HG03097 (cell line): ENCODE measurements around the gene EMX1.

Source experiments
- ATAC-seq: cut with Tn5 transposase; IDR thresholded peaks from one replicate; pipeline ENCODE4 v1.9.1; 2021; ENCODE audit not compliant: unreplicated experiment, low FRiP score

The EMX1 gene

GRCh38 chr2:72940786-72941185 is 23.5 kb downstream of the EMX1 start:
- no peak for ATAC-seq

DNA sequence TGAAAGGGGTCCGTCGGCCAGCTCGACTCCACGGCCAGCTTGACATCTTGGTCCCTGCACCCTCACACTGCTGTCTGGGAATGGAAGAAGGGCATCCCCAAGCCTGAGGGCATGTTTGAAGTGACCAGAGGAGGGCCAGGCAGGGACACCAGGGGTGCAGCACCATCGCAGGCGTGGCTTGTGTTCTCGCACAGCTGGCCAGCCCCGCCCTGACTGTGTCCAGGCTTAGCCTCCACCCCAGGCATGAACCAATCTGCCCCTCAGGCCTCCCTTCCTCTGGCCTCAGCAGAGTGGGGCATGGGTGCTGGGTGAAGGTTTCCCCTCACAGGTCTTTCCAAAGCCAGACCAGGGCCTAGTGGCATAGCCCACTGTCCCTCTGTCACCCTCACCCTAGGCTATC is 25.0 kb downstream of the EMX1 start:
- ATAC-seq = no peak

- no peak for ATAC-seq
Measured at GRCh38 chr2:72942881-72943418, 25.6 kb downstream of the EMX1 start.

- no peak for ATAC-seq
Measured at GRCh38 chr2:72943540-72944395, 26.4 kb downstream of the EMX1 start.

GRCh38 chr2:72944804-72945449 is 27.6 kb downstream of the EMX1 start:
- no peak for ATAC-seq

DNA sequence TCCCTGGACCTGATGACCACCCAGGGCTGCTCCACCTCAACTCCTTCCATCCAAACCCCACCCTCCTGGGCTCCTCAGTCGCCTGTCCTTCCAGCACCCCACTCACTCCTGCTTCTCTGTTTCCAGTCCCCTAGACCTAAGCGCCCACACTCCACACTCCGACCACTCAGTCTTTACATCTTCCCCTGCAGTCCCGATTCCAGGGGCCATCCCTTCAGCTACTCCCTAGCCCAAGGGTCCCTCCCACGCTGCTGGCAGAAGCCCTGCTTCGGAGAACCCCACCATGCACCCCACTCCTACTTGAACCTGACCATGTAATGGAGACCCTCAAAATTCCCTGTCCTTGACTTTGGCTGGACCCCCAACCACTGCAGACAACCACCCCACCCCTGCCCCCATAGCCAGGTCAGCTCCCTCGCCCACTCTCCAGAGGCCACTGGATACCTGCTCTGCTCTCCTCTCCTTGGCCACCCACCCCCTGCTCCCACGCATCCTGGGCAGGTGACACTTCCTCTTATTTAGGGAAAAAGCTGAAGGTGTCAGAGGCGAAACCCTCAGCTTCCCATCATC is 28.2 kb downstream of the EMX1 start:
- ATAC-seq = no peak

GRCh38 chr2:72946466-72946865 is 29.1 kb downstream of the EMX1 start:
- no peak for ATAC-seq

DNA sequence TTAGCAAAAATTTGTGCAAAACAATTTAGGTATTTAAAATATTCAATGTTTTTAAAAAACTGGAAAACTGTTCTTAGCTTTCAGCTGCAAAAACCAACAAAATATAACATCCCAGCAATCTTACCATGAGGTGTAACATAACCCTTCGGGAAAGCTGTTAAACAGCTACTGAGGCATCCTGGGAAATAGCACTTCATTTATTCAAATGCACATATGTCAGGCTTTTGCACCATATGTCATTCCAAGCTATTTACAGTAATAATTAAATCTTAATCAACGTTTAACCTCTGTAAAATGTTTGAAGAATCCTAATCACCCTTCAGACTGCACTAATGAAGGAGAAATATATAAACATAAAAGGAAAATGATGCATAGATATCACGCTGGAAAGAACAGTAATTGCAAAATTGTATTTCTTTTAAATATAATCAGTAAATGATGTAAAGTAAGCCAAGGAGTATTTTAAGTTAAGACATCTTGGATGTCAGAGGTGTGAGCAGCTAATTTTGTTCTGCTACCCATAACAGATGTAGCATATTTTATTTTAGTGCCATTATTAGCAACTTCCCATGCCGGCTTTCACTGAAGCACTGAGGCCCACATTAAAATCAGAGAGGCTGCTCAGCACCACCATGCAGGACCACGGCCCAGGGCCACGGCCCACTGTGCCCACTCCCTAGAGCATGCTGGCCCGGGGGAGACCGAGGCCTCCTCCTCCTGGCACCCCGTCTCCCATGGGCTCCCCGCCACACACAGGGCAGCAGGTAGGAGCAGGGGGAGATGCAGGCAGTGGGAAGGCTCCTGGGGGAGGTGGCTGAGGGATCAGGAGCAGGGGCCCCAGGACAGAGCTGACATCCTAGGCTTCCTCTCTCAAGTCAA is 30.9 kb downstream of the EMX1 start:
- no peak for ATAC-seq

DNA sequence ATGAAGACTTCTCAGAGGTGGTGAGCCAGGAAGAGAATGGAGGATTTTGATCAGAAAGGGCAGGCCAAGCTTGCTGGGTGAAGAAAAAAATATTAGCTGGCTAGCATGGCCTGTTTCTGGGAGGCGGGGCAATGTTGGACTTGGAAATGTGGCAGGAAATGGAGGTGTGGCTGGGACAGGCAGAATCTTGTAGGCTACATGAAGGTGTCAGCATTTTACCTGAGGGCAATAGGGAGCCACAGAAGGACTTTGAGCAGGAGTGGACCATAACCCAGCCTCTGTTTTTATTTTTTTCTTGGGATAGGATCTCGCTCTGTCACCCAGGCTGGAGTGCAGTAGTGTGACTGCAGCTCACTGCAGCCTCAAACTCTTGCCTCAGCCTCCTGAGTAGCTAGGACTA is 31.7 kb downstream of the EMX1 start:
- no peak for ATAC-seq

DNA sequence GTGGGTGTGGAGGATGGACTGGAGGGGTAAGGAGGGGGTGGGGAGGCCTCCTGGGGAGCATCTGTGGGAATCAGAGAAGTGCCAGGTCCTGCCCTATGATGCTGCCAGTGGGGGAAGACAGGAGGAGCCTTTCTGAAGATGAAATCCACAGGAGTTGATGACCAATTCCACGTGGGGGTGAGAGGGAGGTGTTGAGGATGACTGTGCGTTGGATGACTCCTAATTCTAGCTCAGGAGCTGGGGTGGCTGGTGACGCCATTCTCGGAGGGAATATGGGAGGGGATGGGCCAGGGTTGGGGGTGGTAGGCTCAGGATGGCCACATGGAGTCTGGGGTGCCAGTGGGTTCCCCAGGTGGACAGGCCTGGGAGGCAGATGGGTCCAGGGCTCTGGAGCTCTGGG is 32.3 kb downstream of the EMX1 start:
- ATAC-seq = no peak

DNA sequence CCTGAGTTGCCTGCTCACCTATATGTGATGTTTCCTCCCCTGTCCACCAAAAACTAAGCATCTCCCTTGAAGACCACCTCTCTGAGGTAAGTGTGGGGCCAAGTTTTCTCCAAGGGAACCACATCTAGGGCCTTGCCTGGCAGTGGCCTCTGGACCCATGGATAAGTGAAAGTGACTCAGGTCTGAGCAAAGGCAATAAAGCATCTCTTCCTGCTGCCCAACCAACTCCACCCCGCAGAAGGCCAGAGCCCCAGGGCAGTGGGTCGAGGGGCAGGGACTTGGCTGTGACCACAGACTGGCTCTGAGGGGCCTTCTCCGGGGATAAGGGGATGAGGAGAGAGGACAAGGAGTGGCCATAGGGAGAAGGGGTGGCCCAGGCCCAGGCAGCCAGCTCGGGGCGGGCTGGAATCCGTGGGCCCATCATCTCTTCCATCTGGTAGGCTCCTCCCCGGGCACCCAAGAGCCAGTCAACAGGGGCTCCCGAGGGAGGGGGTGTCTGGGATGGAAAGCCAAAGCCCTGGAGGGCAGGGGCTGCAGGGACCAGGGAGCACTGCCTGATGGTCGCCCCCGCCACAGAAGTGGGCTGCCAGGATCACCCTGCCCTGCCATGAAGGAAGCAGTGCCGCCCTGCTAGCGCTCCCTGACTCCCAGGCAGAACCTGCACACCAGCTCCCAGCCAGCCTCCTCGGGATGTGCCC is 33.4 kb downstream of the EMX1 start:
- no peak for ATAC-seq

GRCh38 chr2:72951303-72952095 is 34.2 kb downstream of the EMX1 start:
- no peak for ATAC-seq

DNA sequence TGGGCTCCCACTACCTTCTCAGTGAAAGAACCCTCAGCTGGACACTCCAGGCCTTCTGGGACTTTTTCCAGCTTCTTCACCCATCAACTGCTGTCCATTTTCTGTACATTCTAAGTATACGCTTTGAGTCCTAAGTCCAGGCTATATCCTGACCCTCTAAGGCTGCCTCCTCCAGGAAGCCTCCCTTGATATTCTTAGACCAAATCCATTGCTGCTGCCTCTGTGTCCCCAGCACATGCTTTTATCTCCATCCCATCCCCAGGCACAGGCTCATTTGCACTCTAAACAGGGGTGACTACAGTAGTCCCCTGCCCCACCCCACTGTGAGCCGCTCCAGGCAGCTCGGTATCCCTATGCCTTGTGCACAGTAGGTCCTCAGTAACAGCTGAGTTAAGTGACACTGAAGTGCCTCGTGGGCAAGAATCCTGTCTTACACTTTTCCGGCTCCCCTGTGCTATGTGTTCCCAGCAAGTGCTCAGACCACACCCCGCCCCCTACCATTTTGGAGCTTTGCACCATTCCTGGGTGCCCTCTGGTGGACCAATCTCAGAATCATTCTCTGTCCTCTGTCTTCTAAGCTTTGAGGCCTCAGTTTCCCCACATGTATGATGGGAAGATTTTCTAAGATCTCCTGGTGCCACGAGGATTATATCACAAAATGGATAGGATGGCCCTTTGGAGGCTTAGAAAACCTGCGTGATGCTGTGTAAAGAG is 34.9 kb downstream of the EMX1 start:
- no peak for ATAC-seq

DNA sequence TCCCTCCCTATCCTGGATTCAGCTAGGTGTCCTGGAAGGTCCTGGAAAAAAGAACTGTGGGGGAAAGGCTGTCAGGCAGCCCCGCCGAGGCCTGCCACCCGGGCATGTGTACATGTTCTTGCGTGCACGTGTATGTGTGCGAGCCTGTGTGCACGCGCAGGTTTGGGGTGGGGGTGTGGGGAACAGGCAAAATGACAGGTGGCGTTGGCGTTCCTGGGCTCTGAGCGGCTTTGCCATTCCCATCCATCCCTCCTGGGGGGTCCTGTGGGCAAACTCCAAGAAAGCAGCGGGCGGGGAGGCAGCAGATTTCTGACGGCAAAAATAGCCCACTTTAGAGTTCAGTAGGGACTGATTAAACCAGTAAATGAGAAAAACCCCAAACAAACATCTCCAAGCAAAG is 35.6 kb downstream of the EMX1 start:
- no peak for ATAC-seq

- no peak for ATAC-seq
Measured at GRCh38 chr2:72953528-72953927, 36.2 kb downstream of the EMX1 start.

DNA sequence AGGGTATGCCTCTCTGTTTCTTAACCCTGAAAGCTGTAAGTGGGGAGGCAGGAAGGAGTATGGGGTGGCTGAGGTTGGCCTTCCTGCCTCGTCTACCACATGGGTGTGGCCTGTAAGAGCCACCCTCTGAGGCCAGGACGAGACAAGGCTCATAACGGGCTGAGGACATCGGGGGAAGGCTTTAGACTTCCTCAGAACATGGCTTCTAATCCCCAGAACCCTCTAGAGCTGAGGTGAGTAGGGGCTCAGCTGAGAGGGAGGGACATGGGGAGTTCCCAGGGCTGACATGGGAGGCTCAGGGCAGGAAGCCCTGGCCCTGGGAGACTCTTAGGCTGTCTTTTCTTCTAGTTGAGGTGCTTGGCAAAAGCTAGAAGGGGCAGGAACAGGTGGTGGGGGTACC is 36.7 kb downstream of the EMX1 start:
- no peak for ATAC-seq

DNA sequence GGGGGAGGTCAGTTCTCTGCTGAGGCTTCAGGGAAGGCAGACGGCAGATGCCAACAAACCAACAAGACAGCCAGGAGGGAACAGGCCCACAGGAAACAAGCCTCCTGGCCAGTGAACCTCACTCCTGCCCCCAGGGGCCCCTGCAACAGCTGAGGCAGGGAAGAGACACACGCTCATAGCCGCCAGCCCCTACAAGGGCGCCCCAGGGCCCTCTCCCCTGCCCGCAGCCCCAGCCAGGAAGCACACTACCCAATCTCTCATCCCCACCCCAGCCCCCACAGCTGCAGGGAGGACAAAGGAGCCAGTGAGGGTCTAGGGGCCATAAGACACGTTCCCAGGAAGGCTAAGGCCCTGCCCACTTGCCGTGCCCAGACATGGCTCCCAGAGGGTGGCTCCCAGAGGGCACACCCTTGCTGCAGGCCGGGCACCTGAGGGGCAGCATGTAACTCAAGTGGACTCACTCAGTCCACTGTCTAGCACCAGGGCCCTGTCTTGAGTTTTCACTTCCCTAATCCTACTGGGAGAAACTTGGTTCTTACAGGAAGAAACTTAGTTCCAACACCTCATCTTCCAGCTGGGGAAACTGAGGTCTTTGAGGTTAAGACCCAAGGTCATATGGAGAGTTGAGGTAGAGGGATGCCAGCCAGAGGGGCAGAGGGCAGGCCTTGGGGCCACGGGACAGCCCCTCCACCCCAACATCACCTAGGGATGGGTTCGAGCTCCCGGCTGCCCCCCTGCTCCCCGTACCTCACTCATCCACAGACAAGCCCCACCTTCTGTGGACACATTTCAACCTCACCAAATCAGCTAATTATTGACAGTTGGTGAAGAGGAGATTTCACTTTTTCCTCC is 37.3 kb downstream of the EMX1 start:
- ATAC-seq = no peak
